Fibroblast of skin of back (primary cell): ENCODE measurements around the gene MYO18A.
"Not testable (repeated sequence)": the region's sequence is repeated elsewhere in the genome, so short reads cannot be mapped to it uniquely, and the experiment has no call there.

Source experiments
- DNase-seq: peaks from one replicate; pipeline ENCODE4 v3.0.0-alpha.2; 2013

Gene MYO18A

GRCh38 chr17:29099527-29099926 lies 80.7 kb downstream of the MYO18A start:
- no peak for DNase-seq

- no peak for DNase-seq
Observed at GRCh38 chr17:29096094-29096493, 84.1 kb downstream of the MYO18A start.

GRCh38 chr17:29095439-29095838 lies 84.8 kb downstream of the MYO18A start:
- no peak for DNase-seq

GRCh38 chr17:29094101-29094708 lies 86.0 kb downstream of the MYO18A start:
- DNase-seq: no peak

- DNase-seq: no peak
Observed at GRCh38 chr17:29093090-29093871, 86.9 kb downstream of the MYO18A start.

GRCh38 chr17:29091606-29092289 lies 88.5 kb downstream of the MYO18A start:
- no peak for DNase-seq

GRCh38 chr17:29090750-29091605 lies 89.2 kb downstream of the MYO18A start:
- no peak for DNase-seq

GRCh38 chr17:29090108-29090507 lies 90.1 kb downstream of the MYO18A start:
- no peak for DNase-seq

GRCh38 chr17:29089601-29090044 lies 90.6 kb downstream of the MYO18A start:
- no peak for DNase-seq

- not testable (repeated sequence) for DNase-seq
Observed at GRCh38 chr17:29088782-29089181, 91.4 kb downstream of the MYO18A start.

- DNase-seq: peak; percentile 5
Observed at GRCh38 chr17:29086628-29087332, 93.4 kb downstream of the MYO18A start.

GRCh38 chr17:29085223-29085622 lies 95.0 kb downstream of the MYO18A start:
- no peak for DNase-seq

GRCh38 chr17:29084541-29085146 lies 95.6 kb downstream of the MYO18A start:
- peak; percentile 18 for DNase-seq

- no peak for DNase-seq
Observed at GRCh38 chr17:29080965-29081364, 99.2 kb downstream of the MYO18A start.

- no peak for DNase-seq
Observed at GRCh38 chr17:29080323-29080722, 99.9 kb downstream of the MYO18A start.

GRCh38 chr17:29079887-29080286 lies 100.3 kb downstream of the MYO18A start:
- no peak for DNase-seq

- no peak for DNase-seq
Observed at GRCh38 chr17:29079433-29079832, 100.8 kb downstream of the MYO18A start.

- peak; percentile 48 for DNase-seq
Observed at GRCh38 chr17:29078183-29079045, 101.8 kb downstream of the MYO18A start.

GRCh38 chr17:29077320-29077719 lies 102.9 kb downstream of the MYO18A start:
- no peak for DNase-seq

- DNase-seq: no peak
Observed at GRCh38 chr17:29076722-29077121, 103.5 kb downstream of the MYO18A start.
